NCI-H82 treated with DMSO at 0.1 percent for 48 hours (cell line): ENCODE results near the gene DCHS1.

ENCODE experiments used
- DNase-seq: peaks from one replicate; lab custom pipeline; 2025; ENCODE audit not compliant: unreplicated experiment; lab: John Stamatoyannopoulos, UW

The DCHS1 gene

DNA sequence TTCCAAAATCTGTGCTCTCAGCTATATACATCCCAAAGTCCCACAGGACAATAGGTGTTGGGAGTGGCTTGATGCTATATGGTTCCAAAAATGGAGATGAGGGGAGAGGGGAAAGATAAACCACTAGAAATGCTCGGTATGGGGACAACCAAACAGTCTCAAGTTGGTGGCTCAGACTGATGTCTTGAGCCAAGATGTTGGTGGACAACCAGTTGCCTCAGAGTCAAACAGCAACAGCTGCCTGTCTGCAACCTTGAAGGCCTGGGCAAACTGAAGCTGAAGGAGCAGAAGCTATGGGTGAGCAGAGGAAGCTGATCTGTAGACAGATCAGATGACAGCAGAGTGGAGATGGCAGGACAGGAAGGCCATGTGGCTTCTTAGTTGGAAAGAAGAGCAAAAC is 56.2 kb downstream of the DCHS1 start:
- DNase-seq: no peak

DNA sequence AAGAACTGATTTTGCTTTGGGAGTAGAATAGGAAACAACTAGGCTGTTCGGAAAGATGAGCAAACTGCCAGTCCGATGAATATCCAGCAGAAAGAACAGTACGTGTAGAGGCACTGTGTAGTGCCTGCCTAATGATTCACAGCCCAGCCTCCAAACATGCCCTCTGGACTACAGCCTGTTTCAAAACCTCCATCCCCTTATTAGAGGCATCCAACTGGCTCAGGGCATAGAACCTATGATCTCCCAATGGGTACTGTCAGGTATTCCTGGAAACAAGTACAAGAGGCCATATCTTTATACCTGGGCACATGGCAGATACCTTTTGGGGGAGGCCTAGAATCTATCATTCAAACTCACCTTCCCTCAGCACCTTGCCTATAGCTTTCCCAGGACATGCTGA is 57.1 kb downstream of the DCHS1 start:
- no peak for DNase-seq

DNA sequence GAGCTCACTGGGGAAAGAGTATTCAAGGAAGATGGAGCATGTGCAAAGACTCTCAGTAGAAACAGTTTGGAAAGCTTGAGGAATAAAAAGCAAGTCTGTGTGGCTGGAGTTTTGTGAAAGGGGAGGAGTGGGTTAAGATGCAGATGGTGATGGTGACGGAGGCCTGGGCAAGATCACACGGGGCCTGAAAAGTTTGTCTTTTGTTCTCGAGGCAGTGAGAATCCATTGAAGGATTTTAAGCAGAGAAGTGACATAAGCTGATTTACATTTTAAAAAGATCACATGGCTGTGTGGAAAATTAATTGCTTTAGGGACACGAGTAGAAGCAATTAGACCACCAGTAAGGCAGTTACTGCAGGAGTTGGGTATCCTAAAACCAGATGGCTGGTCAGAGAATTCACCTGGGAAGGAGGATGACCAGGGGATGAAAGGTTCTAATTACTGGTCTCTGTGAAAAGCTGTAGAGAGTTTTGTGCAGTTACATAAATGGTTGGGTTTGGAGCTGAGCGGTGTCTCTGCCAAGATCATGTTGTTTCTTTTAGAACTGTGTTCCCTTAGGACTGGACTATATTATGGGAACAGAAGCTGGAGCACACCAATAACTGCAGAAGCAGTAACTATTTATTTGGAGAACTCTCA is 59.3 kb downstream of the DCHS1 start:
- peak; percentile 61 for DNase-seq

DNA sequence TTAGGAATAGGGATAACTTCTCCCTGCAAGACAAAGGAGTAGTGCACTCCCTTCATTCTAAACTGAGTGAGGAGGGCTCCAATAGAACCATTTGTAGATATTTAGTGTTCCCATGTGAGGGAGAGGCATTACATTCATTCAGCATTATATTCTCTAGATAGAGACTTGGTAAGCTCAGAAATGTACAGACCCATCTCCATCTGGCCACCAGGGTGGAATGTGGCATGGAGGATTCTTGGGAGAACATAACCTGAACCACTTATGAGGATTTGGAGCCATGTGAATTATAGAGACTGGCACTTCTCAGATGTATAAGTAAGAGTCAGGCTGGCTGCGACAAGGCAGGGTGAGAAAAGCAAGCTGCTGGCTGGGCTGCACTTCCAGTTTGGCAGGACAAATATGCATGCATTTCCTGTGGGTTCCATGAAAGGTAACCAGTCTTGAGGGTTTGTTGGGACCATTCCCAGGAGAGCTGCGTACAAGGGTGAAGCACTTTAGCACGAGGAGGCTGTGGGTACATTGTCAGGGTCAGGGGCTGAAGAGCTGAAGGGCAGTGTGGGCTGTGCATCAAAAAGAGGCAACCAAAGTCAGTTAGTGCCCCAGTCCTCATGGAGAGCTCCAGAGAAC is 61.4 kb downstream of the DCHS1 start:
- DNase-seq: no peak

DNA sequence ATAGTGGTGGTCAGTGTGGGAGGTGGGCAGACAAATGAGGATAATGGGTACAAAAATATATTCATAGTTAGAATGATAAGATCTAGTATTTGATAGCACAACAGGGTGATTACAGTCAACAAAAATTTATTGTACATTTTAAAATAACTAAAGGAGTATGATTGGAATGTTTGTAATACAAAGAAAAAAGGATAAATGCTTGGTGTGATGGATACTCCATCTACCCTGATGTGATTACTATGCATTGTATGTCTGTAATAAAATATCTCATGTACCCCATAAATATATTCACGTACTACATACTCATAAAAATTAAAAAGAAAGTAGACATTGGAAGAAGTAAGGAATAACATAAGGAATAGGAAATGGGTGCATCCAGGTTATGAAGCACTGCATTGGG is 67.6 kb downstream of the DCHS1 start:
- no peak for DNase-seq

DNA sequence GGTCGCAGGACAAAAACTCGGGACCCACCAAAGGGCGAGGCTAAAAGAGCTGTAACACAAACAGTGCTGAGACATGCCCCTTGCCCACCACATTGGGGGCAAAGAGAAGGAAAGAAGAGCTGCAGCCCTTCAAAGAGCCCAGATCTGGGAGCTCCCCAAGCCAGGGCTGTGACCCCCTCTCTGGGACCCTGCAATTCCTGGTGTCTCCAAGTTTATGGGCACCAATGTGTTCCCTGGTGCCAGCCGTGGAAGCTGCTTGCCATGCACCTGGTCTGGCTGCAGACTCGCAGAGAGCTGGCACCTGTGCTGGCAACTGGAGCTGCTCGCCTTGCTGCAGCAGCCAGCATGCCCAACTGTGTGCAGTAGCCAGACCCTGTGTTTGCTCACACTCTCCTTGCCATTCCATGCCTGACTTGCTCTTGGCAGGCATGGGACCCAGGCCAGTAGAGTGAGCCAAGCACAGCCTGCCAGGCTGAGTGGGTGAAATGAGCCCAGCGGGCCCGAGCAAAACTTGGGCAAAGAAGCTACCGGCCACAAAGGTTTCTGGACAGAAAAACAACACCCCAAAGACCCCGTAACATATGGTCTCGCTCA is 68.2 kb downstream of the DCHS1 start:
- DNase-seq: no peak

DNA sequence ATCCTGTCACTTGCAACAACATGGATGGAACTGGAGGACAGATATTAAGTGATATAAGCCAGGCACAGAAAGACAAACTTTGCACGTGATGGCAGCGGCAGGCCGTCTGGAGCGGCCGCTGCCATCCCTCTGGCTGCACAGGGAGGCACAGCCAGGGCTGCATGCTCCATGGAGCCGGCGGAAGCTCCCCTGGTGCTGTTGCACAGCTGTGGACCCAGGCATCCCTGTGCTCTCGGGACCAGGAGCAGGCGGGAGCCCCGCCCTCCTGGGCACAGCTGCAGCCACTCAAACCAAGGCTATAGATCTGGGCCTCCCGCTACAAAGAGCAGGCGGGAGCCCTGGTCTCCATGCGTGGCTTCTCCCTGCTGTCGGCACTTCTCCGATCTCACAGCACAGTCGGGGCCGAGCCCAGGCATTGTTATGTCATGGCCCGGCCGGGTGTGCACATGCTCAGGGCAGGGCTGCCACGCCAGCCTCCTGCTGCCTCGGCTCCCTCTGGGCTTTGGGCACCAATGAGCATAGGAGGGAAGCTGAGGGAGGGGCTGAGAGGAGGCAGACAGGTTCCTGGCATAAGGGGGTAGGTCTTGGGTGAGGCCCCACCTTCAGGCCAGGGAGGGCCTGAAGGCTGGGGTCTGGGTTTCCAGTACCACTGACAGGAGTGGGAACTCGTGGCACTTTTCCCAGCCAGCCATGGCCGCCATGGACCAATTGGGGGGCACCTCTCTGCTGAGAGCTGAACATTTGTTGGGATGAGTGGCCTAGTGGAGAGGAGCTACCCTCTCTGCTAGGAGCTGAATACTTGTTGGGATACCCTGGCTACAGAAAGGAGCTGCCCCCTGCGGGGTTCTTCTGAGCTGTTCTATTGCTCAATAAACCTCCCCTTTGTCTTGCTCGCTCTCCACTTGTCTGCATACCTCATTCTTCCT is 68.9 kb downstream of the DCHS1 start:
- DNase-seq: no peak

DNA sequence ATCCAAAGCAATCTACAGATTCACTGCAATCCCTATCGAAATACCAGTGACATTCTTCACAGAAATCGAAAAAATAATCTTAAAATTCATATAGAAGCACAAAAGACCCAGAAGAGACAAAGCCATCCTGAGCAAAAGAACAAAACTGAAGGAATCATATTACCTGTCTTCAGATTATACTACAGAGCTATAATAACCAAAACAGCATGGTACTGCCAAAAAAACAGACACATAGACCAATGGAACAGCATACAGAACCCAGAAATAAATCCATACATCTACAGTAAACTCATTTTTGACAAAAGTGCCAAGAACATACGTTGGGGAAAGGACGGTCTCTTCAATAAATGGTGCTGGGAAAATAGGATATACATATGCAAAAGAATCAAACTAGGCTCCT is 71.1 kb downstream of the DCHS1 start:
- DNase-seq: no peak

DNA sequence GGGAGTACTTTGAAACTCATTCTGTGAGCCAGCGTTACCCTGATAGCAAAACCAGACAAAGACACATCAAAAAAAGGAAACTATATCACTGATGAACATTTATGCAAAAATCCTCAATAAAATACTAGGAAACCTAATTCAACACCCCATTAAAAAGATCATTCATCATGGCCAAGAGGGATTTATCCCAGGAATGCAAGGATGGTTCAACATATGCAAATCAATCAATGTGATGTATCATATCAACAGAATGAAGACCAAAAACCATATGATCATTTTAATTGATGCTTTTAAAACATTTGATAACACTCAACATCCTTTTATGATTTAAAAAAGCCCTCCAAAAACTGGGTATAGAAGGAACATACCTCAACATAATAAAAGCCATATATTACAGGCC is 72.0 kb downstream of the DCHS1 start:
- no peak for DNase-seq

DNA sequence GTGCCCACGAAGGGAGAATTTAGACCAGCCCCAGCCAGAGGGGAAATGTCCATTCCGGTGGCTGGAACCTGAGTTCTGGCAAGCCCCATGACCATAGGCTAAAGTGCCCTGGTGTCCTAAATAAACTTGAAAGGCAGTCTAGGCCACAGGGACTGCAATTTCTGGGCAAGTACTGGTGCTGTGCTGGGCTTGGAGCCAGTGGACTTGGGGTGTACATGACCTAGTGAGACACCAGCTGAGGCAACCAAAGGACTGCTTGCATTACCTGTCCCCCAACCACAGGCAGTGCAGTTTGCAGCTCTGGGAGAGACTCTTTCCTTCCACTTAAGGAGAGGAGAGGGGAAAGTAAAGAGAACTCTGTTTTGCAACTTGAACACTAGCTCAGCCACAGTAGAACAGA is 75.9 kb downstream of the DCHS1 start:
- DNase-seq: no peak

DNA sequence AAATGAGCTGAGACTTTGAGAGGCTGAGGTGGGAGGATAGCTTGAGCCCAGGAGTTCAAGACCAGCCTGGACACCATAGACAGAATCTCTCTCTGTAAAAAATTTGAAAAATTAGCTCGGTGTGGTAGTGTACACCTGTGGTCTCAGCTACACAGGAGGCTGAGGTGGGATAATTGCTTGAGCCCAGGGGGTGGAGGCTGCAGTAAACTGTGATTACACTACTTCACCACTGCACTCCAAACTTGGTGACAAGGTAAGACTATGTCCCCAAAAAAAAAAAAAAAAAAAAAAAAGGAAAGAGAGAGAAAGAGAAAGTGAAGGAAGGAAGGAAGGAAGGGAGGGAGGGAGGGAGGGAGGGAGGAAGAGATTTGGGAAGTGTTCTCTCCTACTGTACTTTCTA is 77.5 kb downstream of the DCHS1 start:
- no peak for DNase-seq

DNA sequence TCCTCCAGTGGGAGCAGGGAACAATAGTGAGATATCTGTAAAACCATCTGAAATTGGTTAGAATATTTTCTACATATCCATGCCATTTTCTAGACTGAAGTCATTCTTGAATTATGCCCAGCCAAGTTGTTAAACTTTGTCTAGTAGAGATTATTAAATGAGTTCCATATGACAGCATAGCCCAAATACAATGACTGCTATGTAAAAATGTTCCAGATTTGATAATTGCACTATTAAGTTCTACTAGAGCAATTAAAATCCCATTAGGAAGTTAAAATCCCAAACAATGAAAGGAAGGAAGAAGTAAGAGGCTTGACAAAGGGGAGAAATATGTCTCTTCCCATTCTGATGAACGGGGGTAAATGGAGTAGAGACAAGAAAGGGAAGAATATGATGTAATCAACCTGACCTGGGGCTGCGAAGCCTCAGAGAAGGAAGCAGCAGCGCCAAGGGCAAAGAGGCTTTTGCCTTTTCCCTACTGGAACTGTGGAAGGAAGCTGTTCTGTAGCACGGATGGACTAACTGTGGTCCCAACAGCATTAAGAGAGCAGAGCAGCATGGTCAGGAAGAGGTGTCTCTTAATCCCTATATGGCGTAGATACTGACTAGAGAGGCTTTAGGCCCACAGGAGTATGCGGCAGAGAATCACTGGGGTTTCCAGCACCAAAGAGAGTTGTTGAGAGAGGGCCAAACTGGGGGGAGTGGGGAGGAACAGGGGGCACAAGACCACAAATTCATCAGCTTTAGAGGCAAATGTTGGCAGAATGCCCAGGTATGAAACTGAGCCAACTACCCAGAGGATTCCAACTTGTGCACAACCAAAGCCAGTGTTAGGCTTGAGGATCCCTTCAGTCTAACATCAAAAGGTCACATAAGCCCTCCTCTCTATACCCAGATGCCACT is 78.9 kb downstream of the DCHS1 start:
- DNase-seq: peak; percentile 70

DNA sequence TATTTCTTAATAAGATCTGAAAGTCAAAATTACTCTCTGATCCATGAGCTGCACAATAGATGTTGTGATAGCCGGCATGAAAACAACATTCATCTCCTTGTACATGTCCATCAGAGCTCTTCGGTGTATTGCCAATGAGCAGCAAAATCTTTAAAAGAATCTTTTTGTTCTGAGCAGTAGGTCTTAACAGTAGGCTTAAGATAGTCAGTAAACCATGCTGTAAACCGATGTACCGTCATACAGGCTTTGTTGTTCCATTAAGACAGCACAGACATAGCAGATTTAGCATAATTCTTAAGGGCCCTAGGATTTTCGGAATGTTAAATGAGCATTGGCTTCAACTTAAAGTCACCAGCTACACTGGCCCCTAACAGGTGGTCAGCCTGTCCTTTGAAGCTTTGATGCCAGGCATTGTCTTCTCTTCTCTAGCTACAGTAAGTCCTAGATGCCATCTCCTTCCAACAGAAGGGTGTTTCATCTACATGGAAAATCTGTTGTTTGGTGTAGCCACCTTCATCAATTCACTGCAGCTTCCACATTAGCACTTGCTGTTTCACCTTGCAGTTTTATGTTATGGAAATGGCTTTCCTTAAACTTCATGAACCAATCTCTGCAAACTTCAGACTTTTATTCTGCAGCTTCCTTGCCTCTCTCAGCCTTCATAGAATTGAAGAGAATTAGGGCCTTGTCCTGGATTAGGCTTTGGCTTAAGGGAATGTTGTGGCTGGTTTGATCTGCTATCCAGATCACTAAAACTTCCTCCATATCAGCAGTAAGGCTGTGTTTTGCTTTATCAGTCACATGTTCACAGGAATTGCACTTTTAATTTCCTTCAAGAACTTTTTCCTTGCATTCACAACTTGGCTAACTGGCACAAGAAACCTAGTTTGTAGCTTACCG is 80.5 kb downstream of the DCHS1 start:
- DNase-seq: no peak

DNA sequence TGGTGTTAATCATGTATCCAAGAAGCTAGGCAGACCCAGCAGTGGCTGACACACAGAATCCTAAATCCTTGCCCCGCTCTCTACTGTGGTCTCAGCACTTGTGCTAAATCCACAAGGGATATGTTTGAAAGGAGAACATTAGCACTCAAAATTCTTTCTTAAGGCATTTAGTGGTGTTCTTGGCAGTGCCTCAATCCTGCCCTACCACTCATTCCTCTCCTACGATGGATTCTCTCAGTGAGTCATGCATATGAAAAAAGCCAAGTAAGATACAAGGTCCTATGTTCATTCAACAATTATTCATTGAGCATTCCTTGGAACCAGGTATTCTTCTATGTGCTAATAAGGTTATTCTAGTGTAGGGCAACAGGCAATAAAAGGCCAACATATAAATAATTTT is 83.4 kb downstream of the DCHS1 start:
- no peak for DNase-seq

DNA sequence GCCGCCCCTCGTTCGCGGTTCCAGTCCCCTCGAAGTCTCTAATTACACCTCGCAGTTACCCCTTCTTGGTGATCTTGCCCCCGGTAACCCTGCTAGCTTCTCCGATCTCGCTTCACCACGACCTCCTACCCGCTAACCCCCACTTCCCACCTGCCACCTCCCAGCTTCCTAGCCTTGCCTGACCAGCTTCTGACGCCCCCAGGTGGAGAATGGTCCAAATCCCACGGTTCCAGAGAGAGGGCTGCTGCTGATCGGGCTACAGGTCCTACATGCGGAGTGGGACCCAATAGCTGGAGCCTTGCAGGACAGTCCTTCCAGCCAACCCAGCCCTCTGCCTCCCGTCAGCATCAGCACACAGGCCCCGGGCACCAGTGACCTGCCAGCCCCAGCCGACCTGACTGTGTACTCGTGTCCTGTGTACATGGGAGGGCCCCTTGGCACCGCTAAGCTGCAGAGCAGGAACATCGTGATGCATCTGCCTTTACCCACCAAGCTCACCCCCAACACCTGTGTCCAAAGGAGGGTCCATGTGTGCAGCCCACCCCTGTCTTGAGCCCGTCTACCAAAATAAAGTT is 84.1 kb downstream of the DCHS1 start:
- DNase-seq: no peak
